HG03571 (cell line): Measurements from ENCODE around the gene TVP23A.
A peak's percentile ranks its signal among the peaks of the same experiment; 100 is the strongest.
"Not testable (repeated sequence)": the region's sequence is repeated elsewhere in the genome, so short reads cannot be mapped to it uniquely, and the experiment has no call there.

Experiments used
- ATAC-seq: cut with Tn5 transposase; IDR thresholded peaks from one replicate; pipeline ENCODE4 v1.9.1; 2021; ENCODE audit not compliant: unreplicated experiment

Gene TVP23A

GRCh38 chr16:10752843-10753523 is 65.6 kb downstream of the TVP23A start:
- peak; percentile 72 for ATAC-seq

DNA sequence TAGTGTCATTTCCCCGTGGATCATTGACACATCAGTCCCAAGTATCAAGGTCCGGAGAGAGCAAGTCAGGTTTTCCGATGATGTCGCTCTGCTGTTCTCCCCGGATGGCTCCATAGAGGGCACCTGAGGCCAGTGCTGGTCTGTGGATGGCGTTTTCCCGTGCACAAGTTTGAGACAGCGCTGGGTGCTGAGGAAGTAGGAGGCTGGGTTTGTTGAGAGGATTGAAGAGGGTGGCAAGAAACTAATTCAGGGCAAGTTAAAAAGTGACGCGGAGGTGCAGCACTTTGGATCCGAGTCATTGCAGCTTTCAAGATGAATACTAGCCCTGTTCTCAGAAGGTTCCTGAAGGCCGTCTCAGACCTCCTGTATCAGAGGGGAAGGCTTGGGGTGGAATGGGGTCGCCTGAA is 67.3 kb downstream of the TVP23A start:
- no peak for ATAC-seq

GRCh38 chr16:10750793-10751192 is 67.8 kb downstream of the TVP23A start:
- no peak for ATAC-seq

- no peak for ATAC-seq
Observed at GRCh38 chr16:10745841-10746240, 72.8 kb downstream of the TVP23A start.

DNA sequence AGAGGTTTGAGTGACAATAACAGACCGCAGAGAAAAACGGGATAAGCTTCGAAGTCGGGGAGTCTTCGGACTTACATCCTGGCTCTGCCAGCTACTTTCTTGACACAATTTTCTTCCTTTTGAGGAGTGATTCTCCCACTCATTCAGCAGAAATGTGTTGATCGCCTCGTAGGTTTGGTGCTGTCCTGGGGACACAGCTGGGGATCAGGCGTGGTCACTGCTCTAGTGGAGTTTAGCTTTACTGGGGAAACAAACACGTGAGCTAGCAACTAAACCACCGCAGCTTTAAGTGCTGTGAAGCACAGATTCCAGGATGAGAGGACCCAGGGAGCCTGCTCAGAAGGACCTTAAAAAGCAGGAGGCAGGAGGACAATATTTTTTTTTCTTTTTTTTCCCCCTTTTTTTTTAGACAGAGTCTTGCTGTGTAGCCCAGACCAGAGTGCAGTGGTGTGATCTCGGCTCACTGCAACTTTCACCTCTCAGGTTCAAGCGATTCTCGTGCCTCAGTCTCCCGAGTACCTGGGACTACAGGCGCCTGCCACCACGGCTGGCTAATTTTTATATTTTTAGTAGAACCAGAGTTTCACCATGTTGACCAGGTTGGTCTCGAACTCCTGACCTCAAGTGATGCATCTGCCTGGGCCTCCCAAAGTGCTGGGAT is 74.1 kb downstream of the TVP23A start:
- no peak for ATAC-seq

DNA sequence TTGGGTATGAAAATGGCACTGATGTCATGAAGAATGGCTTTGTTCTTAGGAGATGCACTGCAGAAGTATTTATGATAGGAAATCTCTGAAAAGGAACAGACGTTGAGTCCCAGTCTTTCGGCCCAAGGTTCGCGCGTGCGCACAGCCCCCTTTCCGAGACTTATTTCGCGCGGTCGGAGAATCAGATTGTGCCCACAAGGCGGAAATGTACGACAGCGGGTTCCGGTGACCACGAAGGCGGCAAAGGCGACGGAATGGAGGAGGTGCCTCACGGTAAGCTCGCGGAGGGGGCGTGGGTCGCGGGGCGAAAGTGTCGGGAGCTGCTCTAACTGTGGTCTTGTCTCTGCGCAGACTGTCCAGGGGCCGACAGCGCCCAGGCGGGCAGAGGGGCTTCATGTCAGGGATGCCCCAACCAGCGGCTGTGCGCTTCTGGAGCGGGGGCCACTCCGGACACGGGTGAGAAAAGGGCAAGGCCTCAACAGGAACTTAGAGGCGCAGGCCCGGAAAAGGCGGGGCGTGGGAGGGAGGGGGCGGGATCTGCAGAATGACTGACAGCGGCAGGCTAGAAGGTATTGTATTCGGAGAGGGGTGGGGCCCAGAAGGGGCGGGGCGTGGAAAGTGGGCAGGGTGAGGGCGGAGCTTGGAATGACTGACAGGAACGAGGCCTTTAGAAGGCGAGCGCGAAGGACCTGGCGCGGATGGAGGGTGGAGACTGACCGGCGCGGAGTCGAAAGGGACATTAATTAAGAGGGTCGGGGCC is 74.8 kb downstream of the TVP23A start, which contains the start of gene NUBP1:
Gene NUBP1, plus strand, starts transcription at position 233 of the 760 bp plus-strand sequence. Its CDS starts 22 bp downstream, at position 255.
- ATAC-seq: peak; percentile 82

- ATAC-seq: no peak
Observed at GRCh38 chr16:10743227-10743609, 75.4 kb downstream of the TVP23A start.

GRCh38 chr16:10741844-10742243 is 76.8 kb downstream of the TVP23A start:
- no peak for ATAC-seq

DNA sequence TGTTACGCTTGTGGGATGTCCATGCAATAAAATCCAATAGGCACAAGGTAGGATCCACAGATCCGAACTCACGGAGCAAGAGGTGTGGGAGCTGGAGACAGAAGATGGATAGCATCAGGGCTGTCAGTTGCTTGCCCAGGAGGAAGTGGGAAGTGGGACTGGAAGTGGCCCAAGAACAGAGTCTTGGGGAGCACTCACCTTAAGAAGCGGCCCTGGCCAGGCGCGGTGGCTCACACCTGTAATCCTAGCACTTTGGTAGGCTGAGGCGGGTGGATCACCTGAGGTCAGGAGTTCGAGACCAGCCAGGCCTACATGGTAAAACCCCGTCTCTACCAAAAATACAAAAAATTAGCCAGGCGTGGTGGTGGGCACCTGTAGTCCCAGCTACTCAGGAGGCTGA is 77.3 kb downstream of the TVP23A start:
- not testable (repeated sequence) for ATAC-seq

GRCh38 chr16:10740845-10741208 is 77.8 kb downstream of the TVP23A start:
- no peak for ATAC-seq

- ATAC-seq: no peak
Observed at GRCh38 chr16:10740000-10740844, 78.4 kb downstream of the TVP23A start.

DNA sequence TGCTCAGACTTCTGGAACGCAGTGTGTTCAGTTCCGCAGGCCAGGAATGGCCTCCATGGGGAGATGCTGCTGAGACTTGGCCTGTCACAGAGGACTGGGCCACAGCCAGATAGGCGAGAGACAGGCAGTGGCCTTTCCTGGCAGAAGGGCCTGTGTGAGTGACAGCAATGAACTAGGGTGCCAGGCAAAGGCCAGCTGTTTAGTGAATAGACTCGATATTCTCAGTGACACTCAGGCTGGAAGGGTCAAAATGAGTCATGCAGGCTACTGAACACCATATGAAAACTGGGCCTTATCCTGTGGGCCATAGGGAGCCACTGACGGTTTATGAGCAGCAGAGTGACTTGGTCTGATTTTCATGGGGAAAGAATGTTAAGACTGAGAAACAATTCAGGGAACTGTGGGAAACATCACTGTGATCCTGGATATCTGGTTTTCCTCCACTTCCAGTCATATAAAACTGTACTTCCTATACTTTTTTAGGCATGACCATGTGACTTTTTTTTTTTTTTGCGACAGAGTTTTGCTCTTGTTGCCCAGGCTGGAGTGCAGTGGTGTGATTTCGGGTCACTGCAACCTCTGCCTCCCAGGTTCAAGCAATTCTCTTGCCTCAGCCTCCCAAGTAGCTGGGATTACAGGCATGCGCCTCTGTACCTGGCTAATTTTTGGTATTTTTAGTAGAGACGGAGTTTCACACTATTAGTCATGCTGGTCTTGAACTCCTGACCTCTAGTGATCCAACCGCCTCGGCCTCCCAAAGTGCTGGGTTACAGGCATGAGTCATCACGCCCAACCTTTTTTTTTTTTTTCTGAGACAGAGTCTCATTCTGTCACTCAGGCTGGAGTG is 80.1 kb downstream of the TVP23A start:
- ATAC-seq: peak; percentile 63

DNA sequence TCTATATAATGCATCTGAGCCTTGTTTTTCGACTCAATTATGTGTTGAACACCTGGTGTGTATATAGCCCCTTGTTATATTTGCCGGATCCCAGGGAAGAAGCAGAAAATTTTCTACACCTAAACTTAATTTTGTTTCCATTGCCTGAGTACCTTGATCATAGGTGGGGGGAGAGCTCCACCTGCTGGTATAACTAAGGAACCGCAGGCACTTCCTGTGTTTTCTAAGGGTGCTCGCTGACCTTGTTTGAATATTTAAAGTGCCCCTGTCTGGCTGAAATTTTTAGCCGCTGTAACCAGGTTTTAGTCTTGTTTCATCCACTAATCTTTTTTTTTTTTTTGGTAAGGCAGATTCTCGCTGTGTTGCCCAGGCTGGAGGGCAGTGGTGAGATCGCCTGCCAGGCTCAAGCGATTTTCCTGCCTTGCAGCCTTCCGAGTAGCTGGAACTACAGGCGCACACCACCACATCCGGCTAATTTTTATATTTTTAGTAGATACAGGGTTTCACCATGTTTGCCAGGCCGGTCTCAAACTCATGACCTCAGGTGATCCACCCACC is 81.4 kb downstream of the TVP23A start:
- ATAC-seq: peak; percentile 36

- no peak for ATAC-seq
Observed at GRCh38 chr16:10731790-10732189, 86.8 kb downstream of the TVP23A start.

GRCh38 chr16:10729104-10730048 is 89.2 kb downstream of the TVP23A start:
- no peak for ATAC-seq

- ATAC-seq: no peak
Observed at GRCh38 chr16:10728003-10728887, 90.3 kb downstream of the TVP23A start.
